OCI-LY1 (cell line): ENCODE results near the gene CD22.

Experiments
- EZH2 ChIP-seq: fragments of 200-600 bp; sonication (generic), shearing (Covaris generic); IDR thresholded peaks from 2 replicates; pipeline ENCODE4 v1.8.0; 2017; ENCODE audit warnings: borderline replicate concordance, mixed run types, mild to moderate bottlenecking, antibody characterized with exemption, low read length, moderate library complexity, mixed read lengths
- TF ChIP-seq, protein P1 (sequence below): fragments of 200-600 bp; sonication (generic), shearing (Covaris generic); IDR thresholded peaks from 2 replicates; pipeline ENCODE4 v1.5.1; 2017; ENCODE audit warnings: mild to moderate bottlenecking, antibody characterized with exemption, low read length, moderate library complexity, mixed read lengths

DNA sequence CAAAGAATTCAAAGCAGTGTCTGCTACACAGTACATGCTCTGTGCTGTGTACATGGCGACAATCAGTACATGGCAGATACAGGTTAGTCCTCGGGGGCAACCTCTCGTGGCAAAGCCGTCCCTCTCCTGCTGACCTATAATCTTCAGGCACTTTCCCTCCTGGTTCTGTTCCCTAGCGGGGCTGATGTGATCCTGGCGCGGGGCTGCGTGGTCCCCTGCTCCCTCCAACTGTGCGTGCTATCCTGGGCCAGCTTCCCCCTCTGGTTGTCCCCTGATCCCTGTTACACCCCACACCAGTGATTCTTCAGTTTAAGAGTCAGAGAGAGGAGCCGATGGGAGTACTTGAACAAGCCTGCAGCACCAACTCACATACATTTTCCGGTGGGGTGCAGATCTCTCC is 25.0 kb upstream of the CD22 start:
- TF ChIP-seq, protein P1, sequence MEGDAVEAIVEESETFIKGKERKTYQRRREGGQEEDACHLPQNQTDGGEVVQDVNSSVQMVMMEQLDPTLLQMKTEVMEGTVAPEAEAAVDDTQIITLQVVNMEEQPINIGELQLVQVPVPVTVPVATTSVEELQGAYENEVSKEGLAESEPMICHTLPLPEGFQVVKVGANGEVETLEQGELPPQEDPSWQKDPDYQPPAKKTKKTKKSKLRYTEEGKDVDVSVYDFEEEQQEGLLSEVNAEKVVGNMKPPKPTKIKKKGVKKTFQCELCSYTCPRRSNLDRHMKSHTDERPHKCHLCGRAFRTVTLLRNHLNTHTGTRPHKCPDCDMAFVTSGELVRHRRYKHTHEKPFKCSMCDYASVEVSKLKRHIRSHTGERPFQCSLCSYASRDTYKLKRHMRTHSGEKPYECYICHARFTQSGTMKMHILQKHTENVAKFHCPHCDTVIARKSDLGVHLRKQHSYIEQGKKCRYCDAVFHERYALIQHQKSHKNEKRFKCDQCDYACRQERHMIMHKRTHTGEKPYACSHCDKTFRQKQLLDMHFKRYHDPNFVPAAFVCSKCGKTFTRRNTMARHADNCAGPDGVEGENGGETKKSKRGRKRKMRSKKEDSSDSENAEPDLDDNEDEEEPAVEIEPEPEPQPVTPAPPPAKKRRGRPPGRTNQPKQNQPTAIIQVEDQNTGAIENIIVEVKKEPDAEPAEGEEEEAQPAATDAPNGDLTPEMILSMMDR = no peak
- TF ChIP-seq EZH2 = no peak
